GM18505 (cell line): ENCODE measurements around the gene TMED8.

ENCODE experiments used
- ATAC-seq: cut with Tn5 transposase; IDR thresholded peaks from one replicate; pipeline ENCODE4 v1.9.1; 2021; ENCODE audit not compliant: unreplicated experiment
- POLR2A ChIP-seq: IDR thresholded peaks from 4 replicates; pipeline ENCODE4 v1.6.1; 2011; ENCODE audit warnings: borderline replicate concordance; ENCODE audit not compliant: insufficient read depth, insufficient read length; ENCODE audit errors: extremely low read depth

TMED8 gene

GRCh38 chr14:77309131-77309530 lies 67.8 kb downstream of the TMED8 start:
- ATAC-seq = no peak
- no peak for TF ChIP-seq POLR2A

DNA sequence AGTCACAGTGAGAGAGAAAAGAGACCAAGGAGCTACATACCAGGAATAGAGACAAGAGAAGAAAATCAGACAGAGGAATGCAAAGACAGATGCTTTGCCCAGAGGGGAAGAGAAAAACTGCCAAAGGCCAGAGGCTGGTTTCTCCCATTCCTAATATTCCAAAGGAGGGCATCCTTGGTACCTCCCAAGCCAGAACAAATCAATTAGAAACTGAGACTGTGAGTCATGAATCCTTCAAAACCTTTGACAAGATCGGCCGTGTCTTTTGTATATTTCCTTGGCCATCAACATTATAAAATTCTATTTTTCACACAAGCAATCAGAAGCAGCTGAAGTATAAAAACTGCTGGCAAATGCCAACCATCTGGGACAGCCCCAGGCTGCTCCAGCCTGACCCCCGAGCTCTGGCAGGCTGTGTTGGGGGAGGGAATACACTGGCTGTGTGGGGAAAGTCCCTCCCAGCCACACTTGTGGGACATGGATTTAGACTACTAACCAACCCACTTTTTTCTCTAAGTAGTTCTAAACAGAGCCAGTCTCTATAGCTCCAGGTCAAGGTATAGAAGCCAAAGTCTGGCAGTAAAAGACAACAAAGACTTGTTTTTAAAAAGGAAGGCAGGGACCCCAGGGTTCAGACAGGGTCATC lies 69.9 kb downstream of the TMED8 start:
- ATAC-seq = no peak
- TF ChIP-seq POLR2A = no peak

DNA sequence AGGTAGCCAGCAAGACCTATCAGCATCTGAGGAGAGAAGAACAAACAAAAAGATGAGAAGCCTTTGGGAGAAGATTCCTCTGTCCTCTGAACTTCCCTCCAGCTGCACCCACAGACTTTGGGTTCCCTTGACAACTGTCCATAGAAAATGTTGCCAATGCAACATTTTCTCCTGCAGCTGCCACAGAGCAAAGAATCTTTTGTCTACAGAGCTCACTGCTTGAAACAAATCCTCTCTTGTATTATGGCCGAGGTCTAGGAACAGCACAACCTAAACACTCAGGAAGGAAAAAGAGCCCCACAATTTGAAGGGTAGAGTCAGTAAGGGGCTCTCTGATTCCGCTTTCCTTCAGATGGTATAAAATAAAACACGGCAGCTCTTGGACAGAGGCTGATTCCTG lies 70.5 kb downstream of the TMED8 start:
- ATAC-seq = no peak
- no peak for TF ChIP-seq POLR2A

DNA sequence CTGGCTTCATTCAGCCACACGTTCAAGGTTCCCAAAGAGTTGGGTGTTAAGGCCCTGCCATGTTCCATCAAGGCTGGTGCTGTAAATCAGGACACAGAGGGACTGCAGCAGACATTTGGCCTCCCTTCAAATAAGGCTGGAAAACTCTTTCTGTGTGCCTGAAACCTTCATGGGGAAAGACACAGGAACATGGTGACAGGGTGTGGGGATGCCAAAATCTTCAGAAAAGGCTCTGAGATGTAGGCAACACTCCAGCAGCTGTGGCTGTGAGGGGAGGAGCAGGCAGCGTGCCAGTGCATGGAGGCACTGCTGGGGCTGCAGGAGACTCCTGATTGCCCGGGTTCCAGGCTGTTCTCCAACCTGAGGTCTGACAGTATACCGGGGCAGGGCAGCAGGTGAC lies 71.2 kb downstream of the TMED8 start:
- ATAC-seq = no peak

GRCh38 chr14:77303417-77304156 lies 73.3 kb downstream of the TMED8 start:
- no peak for TF ChIP-seq POLR2A
- no peak for ATAC-seq

More for the DNA sequence above, 71.2 kb downstream of the TMED8 start:
- no peak for TF ChIP-seq POLR2A

- no peak for ATAC-seq
Measured at GRCh38 chr14:77302926-77303325, 74.0 kb downstream of the TMED8 start.

GRCh38 chr14:77301103-77301502 lies 75.8 kb downstream of the TMED8 start:
- TF ChIP-seq POLR2A = no peak
- no peak for ATAC-seq

More at GRCh38 chr14:77302926-77303325, 74.0 kb downstream of the TMED8 start:
- no peak for TF ChIP-seq POLR2A

- TF ChIP-seq POLR2A = no peak
- no peak for ATAC-seq
Measured at GRCh38 chr14:77299771-77300170, 77.1 kb downstream of the TMED8 start.

GRCh38 chr14:77296906-77297305 lies 80.0 kb downstream of the TMED8 start:
- no peak for TF ChIP-seq POLR2A
- no peak for ATAC-seq

DNA sequence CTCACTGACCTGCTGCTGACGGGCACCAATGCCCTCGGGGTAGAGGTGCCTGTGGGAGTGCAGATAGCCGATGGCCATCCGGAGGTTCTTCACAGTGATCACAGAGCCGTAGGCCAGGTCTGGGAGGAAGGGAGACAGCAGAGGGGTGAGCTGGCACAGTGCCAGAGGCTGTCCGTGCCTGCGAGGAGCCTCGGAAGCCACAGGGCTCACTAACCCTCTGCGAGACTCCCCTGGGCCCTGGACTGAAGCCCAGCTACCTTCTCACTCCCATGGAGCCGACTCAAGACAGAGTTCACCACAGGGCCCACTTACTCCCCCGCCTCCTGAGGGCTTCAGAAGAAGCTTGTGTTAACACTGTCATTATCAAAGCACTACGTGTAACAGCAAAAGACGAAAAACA lies 80.7 kb downstream of the TMED8 start:
- no peak for ATAC-seq
- TF ChIP-seq POLR2A = no peak

GRCh38 chr14:77290705-77291104 lies 86.2 kb downstream of the TMED8 start:
- ATAC-seq = no peak

DNA sequence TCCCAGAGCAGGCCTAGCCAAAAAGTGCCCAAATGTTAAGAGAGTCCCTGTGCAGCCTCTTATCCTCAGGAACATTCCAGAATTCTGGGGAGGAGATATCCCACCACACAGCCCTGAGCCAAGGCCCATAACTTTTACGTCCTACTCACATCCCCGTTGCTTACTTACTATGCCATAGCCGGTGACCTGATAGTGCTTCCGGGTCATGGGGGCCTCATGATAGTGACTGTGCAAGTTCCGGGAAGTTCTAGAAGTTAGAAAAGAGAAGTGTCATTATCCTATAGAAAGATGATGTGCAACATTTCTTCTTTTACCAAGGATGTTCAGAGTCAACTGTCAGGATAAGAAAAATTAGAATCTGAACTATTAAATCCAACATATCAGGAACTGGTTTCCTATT lies 90.3 kb downstream of the TMED8 start:
- no peak for TF ChIP-seq POLR2A
- no peak for ATAC-seq

More at GRCh38 chr14:77290705-77291104, 86.2 kb downstream of the TMED8 start:
- no peak for TF ChIP-seq POLR2A
